ENCODE measurements around the gene CRYBA4.

Gene CRYBA4

GRCh38 chr22:26629988-26630761, 8.4 kb downstream of the CRYBA4 start:
- no peak for TF ChIP-seq CTCF (conservative IDR thresholded peaks at IDR 0.05)
- H3K27ac ChIP-seq, result no peak overlapping the region

- no peak overlapping the region for H3K27ac ChIP-seq
- no peak for TF ChIP-seq CTCF (conservative IDR thresholded peaks at IDR 0.05)
Observed at GRCh38 chr22:26631282-26631681, 9.5 kb downstream of the CRYBA4 start.

GRCh38 chr22:26632422-26633155, 10.8 kb downstream of the CRYBA4 start:
- no peak for TF ChIP-seq CTCF (conservative IDR thresholded peaks at IDR 0.05)
- H3K27ac ChIP-seq, result 0 out of 2 replicates have a peak overlapping the region, but pooled peaks have one; percentile 11

GRCh38 chr22:26634189-26634588, 12.4 kb downstream of the CRYBA4 start:
- H3K27ac ChIP-seq, result no peak overlapping the region
- TF ChIP-seq CTCF (conservative IDR thresholded peaks at IDR 0.05), result no peak

GRCh38 chr22:26635117-26635516, 13.4 kb downstream of the CRYBA4 start:
- no peak overlapping the region for H3K27ac ChIP-seq
- TF ChIP-seq CTCF (conservative IDR thresholded peaks at IDR 0.05), result no peak

- no peak for TF ChIP-seq CTCF (conservative IDR thresholded peaks at IDR 0.05)
- H3K27ac ChIP-seq, result no peak overlapping the region
Observed at GRCh38 chr22:26636296-26636695, 14.5 kb downstream of the CRYBA4 start.
